MG63 (cell line): ENCODE measurements around the gene PFKFB3. TPM values are rescaled to one million over a fixed set of nuclear protein-coding genes. Genes with fewer than 3 reads are reported as not detected.
"Not testable (repeated sequence)": the region's sequence is repeated elsewhere in the genome, so short reads cannot be mapped to it uniquely, and the experiment has no call there.

Experiments
- DNase-seq: peaks from one replicate; pipeline ENCODE4 v3.0.0-alpha.2; 2020
- H3K27me3 ChIP-seq: fragments of 250-450 bp; sonication (Bioruptor Pico); 2 replicates; pipeline ENCODE4 v1.5.1; 2020; ENCODE audit warnings: mild to moderate bottlenecking, moderate library complexity
- H3K36me3 ChIP-seq: fragments of 250-450 bp; sonication (Bioruptor Pico); 2 replicates; pipeline ENCODE4 v1.5.1; 2020; ENCODE audit warnings: mild to moderate bottlenecking, moderate library complexity
- H3K4me3 ChIP-seq: fragments of 250-450 bp; sonication (Bioruptor Pico); 2 replicates; pipeline ENCODE4 v1.5.1; 2020; ENCODE audit warnings: mild to moderate bottlenecking, moderate library complexity
- H3K9me3 ChIP-seq: fragments of 250-450 bp; sonication (Bioruptor Pico); 2 replicates; pipeline ENCODE4 v1.5.1; 2020; ENCODE audit warnings: mild to moderate bottlenecking, moderate library complexity
- total RNA-seq: library from RNA; depleted of rRNA; stranded (reverse); fragments of >200 nt; shearing (Covaris generic); gene quantifications from 2 replicates; pipeline ENCODE4 v1.2.3, GENCODE V29; 2014; ENCODE audit warnings: low replicate concordance

Gene PFKFB3
- total RNA-seq, 1 experiment from 2014 or later: 7.8 TPM

- H3K4me3 ChIP-seq: no peak overlapping the region
- H3K27me3 ChIP-seq: no peaks in the 10 kb centered on the region
- no peak for DNase-seq
- H3K9me3 ChIP-seq: no peaks in the 10 kb centered on the region
- H3K36me3 ChIP-seq: peaks cover 21% of the 10 kb centered on the region
These were observed 31.1 kb downstream of the PFKFB3 start for GRCh38 chr10:6233725-6234277.

GRCh38 chr10:6234371-6234770 lies 31.6 kb downstream of the PFKFB3 start:
- Histone ChIP-seq H3K36me3 (peaks cover 21% of the 10 kb centered on the region), H3K27me3 (no peaks in the 10 kb centered on the region), H3K4me3 (no peak overlapping the region), H3K9me3 (no peaks in the 10 kb centered on the region)
- DNase-seq: no peak

- no peak for DNase-seq
These were observed 33.8 kb downstream of the PFKFB3 start for GRCh38 chr10:6236349-6237198.

GRCh38 chr10:6237199-6237530 lies 34.4 kb downstream of the PFKFB3 start:
- H3K27me3 ChIP-seq: no peaks in the 10 kb centered on the region
- no peaks in the 10 kb centered on the region for H3K9me3 ChIP-seq
- DNase-seq: no peak
- H3K4me3 ChIP-seq: no peak overlapping the region
- peaks cover 12% of the 10 kb centered on the region for H3K36me3 ChIP-seq

More at GRCh38 chr10:6236349-6237198, 33.8 kb downstream of the PFKFB3 start:
- Histone ChIP-seq H3K4me3 (no peak overlapping the region), H3K36me3 (peaks cover 15% of the 10 kb centered on the region), H3K27me3 (no peaks in the 10 kb centered on the region), H3K9me3 (no peaks in the 10 kb centered on the region)

- not testable (repeated sequence) for H3K27me3 ChIP-seq, H3K4me3 ChIP-seq, DNase-seq, H3K9me3 ChIP-seq
- H3K36me3 ChIP-seq: peaks cover 12% of the 10 kb centered on the region
These were observed 36.0 kb downstream of the PFKFB3 start for GRCh38 chr10:6238587-6239212.

- H3K4me3 ChIP-seq: no peak overlapping the region
- H3K36me3 ChIP-seq: peaks cover 7% of the 10 kb centered on the region; the same call in 1 of the 2 replicates
- H3K27me3 ChIP-seq: no peaks in the 10 kb centered on the region
- H3K9me3 ChIP-seq: no peaks in the 10 kb centered on the region
- peak; percentile 94 for DNase-seq
These were observed 36.7 kb downstream of the PFKFB3 start for GRCh38 chr10:6239213-6239991.

- no peak for DNase-seq
- H3K9me3 ChIP-seq: no peaks in the 10 kb centered on the region
- peaks cover 6% of the 10 kb centered on the region; the same call in 1 of the 2 replicates for H3K36me3 ChIP-seq
- H3K4me3 ChIP-seq: no peak overlapping the region
- H3K27me3 ChIP-seq: no peaks in the 10 kb centered on the region
These were observed 37.5 kb downstream of the PFKFB3 start for GRCh38 chr10:6240254-6240653.

GRCh38 chr10:6242089-6242488 lies 39.4 kb downstream of the PFKFB3 start:
- Histone ChIP-seq H3K36me3 (no peaks in the 10 kb centered on the region), H3K4me3 (no peak overlapping the region)
- DNase-seq: no peak

GRCh38 chr10:6244510-6244909 lies 41.8 kb downstream of the PFKFB3 start:
- DNase-seq: no peak
- Histone ChIP-seq H3K4me3 (no peak overlapping the region), H3K9me3 (no peaks in the 10 kb centered on the region), H3K27me3 (no peaks in the 10 kb centered on the region), H3K36me3 (no peaks in the 10 kb centered on the region)

More at GRCh38 chr10:6242089-6242488, 39.4 kb downstream of the PFKFB3 start:
- no peaks in the 10 kb centered on the region for H3K9me3 ChIP-seq
- no peaks in the 10 kb centered on the region for H3K27me3 ChIP-seq

GRCh38 chr10:6247041-6247712 lies 44.4 kb downstream of the PFKFB3 start:
- no peaks in the 10 kb centered on the region for H3K27me3 ChIP-seq
- no peaks in the 10 kb centered on the region for H3K9me3 ChIP-seq
- H3K36me3 ChIP-seq: no peaks in the 10 kb centered on the region
- H3K4me3 ChIP-seq: no peak overlapping the region
- DNase-seq: no peak

- not testable (repeated sequence) for H3K27me3 ChIP-seq, H3K4me3 ChIP-seq, H3K36me3 ChIP-seq, H3K9me3 ChIP-seq, DNase-seq
These were observed 46.2 kb downstream of the PFKFB3 start for GRCh38 chr10:6248908-6249307.

GRCh38 chr10:6249698-6250097 lies 47.0 kb downstream of the PFKFB3 start:
- Histone ChIP-seq H3K9me3 (no peaks in the 10 kb centered on the region), H3K4me3 (no peak overlapping the region), H3K27me3 (no peaks in the 10 kb centered on the region), H3K36me3 (no peaks in the 10 kb centered on the region)
- DNase-seq: no peak

- H3K36me3 ChIP-seq: no peaks in the 10 kb centered on the region
- H3K9me3 ChIP-seq: no peaks in the 10 kb centered on the region
- no peak for DNase-seq
- no peak overlapping the region for H3K4me3 ChIP-seq
- H3K27me3 ChIP-seq: no peaks in the 10 kb centered on the region
These were observed 48.0 kb downstream of the PFKFB3 start for GRCh38 chr10:6250745-6251144.

- no peaks in the 10 kb centered on the region for H3K9me3 ChIP-seq
- no peaks in the 10 kb centered on the region for H3K36me3 ChIP-seq
- no peak overlapping the region for H3K4me3 ChIP-seq
- no peaks in the 10 kb centered on the region for H3K27me3 ChIP-seq
- no peak for DNase-seq
These were observed 51.5 kb downstream of the PFKFB3 start for GRCh38 chr10:6254201-6254600.

- Histone ChIP-seq H3K9me3 (no peaks in the 10 kb centered on the region), H3K27me3 (no peaks in the 10 kb centered on the region), H3K4me3 (no peak overlapping the region), H3K36me3 (no peaks in the 10 kb centered on the region)
- DNase-seq: no peak
These were observed 52.9 kb downstream of the PFKFB3 start for GRCh38 chr10:6255548-6256061.

- Histone ChIP-seq H3K27me3 (no peaks in the 10 kb centered on the region), H3K9me3 (no peaks in the 10 kb centered on the region), H3K36me3 (no peaks in the 10 kb centered on the region), H3K4me3 (no peak overlapping the region)
- DNase-seq: no peak
These were observed 53.7 kb downstream of the PFKFB3 start for GRCh38 chr10:6256439-6256838.
